Kidney (tissue), 14 donors: ENCODE results near the gene OR11H7. TPM values are rescaled to one million over a fixed set of nuclear protein-coding genes. Genes with fewer than 3 reads are reported as not detected.
"Not testable (repeated sequence)": the region's sequence is repeated elsewhere in the genome, so short reads cannot be mapped to it uniquely, and the experiment has no call there.

Source experiments
- DNase-seq, 5 donors: peaks; one replicate each; pipeline ENCODE4 v3.0.0-alpha.2; 2013 to 2020
- FAIRE-seq: peaks from 2 replicates; lab custom pipeline; 2012; peaks lifted over from hg19 to GRCh38; lab: Jason Lieb, UNC
- H3K27ac ChIP-seq, 2 donors: one replicate each; pipeline ENCODE4 v1.7.0; 2013; ENCODE audit warnings: low read depth in 2 of 2, low read length in 2 of 2, inconsistent platforms in 1 of 2
- H3K27me3 ChIP-seq: one replicate; pipeline ENCODE4 v1.7.1; 2013; ENCODE audit warnings: low read length, inconsistent platforms; ENCODE audit not compliant: control insufficient read depth, insufficient read depth
- H3K36me3 ChIP-seq, 3 donors: one replicate each; pipeline versions ENCODE4 v1.7.0 to v1.7.1; 2013; ENCODE audit warnings: low read length in 3 of 3, control low read depth in 1 of 3, inconsistent platforms in 1 of 3; ENCODE audit not compliant: insufficient read depth in 3 of 3, control insufficient read depth in 2 of 3
- H3K4me1 ChIP-seq, 3 donors: one replicate each; pipeline versions ENCODE4 v1.7.0 to v1.7.1; 2013; ENCODE audit warnings: low read length in 3 of 3, inconsistent platforms in 1 of 3, low read depth in 1 of 3; ENCODE audit not compliant: control insufficient read depth in 2 of 3, insufficient read depth in 2 of 3
- H3K4me3 ChIP-seq, 3 donors: one replicate each; pipeline versions ENCODE4 v1.7.0 to v1.8.1; 2013; ENCODE audit warnings: low read length in 3 of 3, control low read depth in 1 of 3, inconsistent platforms in 1 of 3
- H3K9ac ChIP-seq, 3 donors: one replicate each; pipeline versions ENCODE4 v1.7.0 to v1.7.1; 2013; ENCODE audit warnings: low read length in 3 of 3, control low read depth in 1 of 3, inconsistent platforms in 1 of 3
- H3K9me3 ChIP-seq, 3 donors: one replicate each; pipeline versions ENCODE4 v1.7.0 to v1.7.1; 2013; ENCODE audit warnings: low read length in 3 of 3, control low read depth in 1 of 3, inconsistent platforms in 1 of 3; ENCODE audit not compliant: control insufficient read depth in 2 of 3, insufficient read depth in 1 of 3
- CTCF ChIP-seq: IDR thresholded peaks from 3 replicates; pipeline ENCODE4 v1.5.1; 2012; ENCODE audit warnings: mild to moderate bottlenecking, moderate library complexity, borderline replicate concordance; ENCODE audit not compliant: insufficient read depth; ENCODE audit errors: extremely low read depth
- intact Hi-C: fragments of 100-400 bp; cut with DNase I; formaldehyde crosslinking; loops from one replicate; pipeline ENCODE4 v1.11.1; 2022
- polyA plus RNA-seq: library from polyadenylated mRNA; stranded (reverse); fragments of 350-450 nt; fragmentation: Illumina TruSeq; extraction: RNeasy Lipid Tissue Mini Kit (QIAGEN cat#74804); gene quantifications from one replicate; pipeline ENCODE4 v1.2.3, GENCODE V29; 2014; ENCODE audit warnings: low read depth, low replicate concordance; ENCODE audit not compliant: insufficient read depth
- total RNA-seq: library from RNA; stranded (reverse); fragmentation: NEBNext Ultra II Directional; extraction: Animal tissue kit (Norgen Biotek cat#: 25700); gene quantifications from one replicate; pipeline ENCODE4 v1.2.1, GENCODE V29; 2021
- donor health status: control.
- donor health status: control.
- donor health status: control.
- donor health status: control.
- donor health status: control.
- donor health status: DM: yes; HTN: yes; CAD: no.
- donor health status: Normal renal cell carcinoma (clear cell type).

OR11H7 gene
- total and polyA plus RNA-seq, 2 donors from 2014 or later, result not detected

- H3K4me1 ChIP-seq, result no peaks in the 10 kb centered on the region
- DNase-seq (no peak), FAIRE-seq (no peak)
- H3K27ac ChIP-seq, result no peak overlapping the region
- no peaks in the 10 kb centered on the region for H3K36me3 ChIP-seq
- H3K9ac ChIP-seq, result no peak overlapping the region
- no peaks in the 10 kb centered on the region for H3K27me3 ChIP-seq
- intact Hi-C loops, result no loop called here
- no peaks in the 10 kb centered on the region for H3K9me3 ChIP-seq
- no peak for TF ChIP-seq CTCF
- H3K4me3 ChIP-seq, result no peak overlapping the region
These were observed 37.4 kb upstream of the OR11H7 start for GRCh38 chr14:20191396-20191795.

- no peak for FAIRE-seq
- Histone ChIP-seq H3K27ac (no peak overlapping the region), H3K4me3 (no peak overlapping the region), H3K4me1 (no peaks in the 10 kb centered on the region), H3K36me3 (no peaks in the 10 kb centered on the region), H3K27me3 (no peaks in the 10 kb centered on the region), H3K9ac (no peak overlapping the region), H3K9me3 (no peaks in the 10 kb centered on the region)
- intact Hi-C loops, result no loop called here
- TF ChIP-seq CTCF, result no peak
- no peak for DNase-seq
These were observed 34.7 kb upstream of the OR11H7 start for GRCh38 chr14:20194101-20194500.

GRCh38 chr14:20195170-20195569, 33.6 kb upstream of the OR11H7 start:
- H3K9ac ChIP-seq, H3K27ac ChIP-seq, H3K9me3 ChIP-seq, H3K36me3 ChIP-seq, FAIRE-seq, H3K27me3 ChIP-seq, H3K4me1 ChIP-seq, H3K4me3 ChIP-seq, intact Hi-C loops, DNase-seq: not testable (repeated sequence)

- Histone ChIP-seq H3K36me3 (no peaks in the 10 kb centered on the region), H3K9me3 (no peaks in the 10 kb centered on the region), H3K27me3 (no peaks in the 10 kb centered on the region), H3K4me3 (no peak overlapping the region), H3K4me1 (no peaks in the 10 kb centered on the region), H3K9ac (no peak overlapping the region), H3K27ac (no peak overlapping the region)
- TF ChIP-seq CTCF, result no peak
- intact Hi-C loops, result no loop called here
- FAIRE-seq (no peak), DNase-seq (no peak)
These were observed 32.9 kb upstream of the OR11H7 start for GRCh38 chr14:20195911-20196310.
